Kasumi-1 (cell line): ENCODE measurements around the gene MTHFSD.
"Not testable (repeated sequence)": the region's sequence is repeated elsewhere in the genome, so short reads cannot be mapped to it uniquely, and the experiment has no call there.

Experiments
- DNase-seq, 2 experiments: peaks; one replicate each; lab custom pipeline; 2025; lab: John Stamatoyannopoulos, UW

Gene MTHFSD

DNA sequence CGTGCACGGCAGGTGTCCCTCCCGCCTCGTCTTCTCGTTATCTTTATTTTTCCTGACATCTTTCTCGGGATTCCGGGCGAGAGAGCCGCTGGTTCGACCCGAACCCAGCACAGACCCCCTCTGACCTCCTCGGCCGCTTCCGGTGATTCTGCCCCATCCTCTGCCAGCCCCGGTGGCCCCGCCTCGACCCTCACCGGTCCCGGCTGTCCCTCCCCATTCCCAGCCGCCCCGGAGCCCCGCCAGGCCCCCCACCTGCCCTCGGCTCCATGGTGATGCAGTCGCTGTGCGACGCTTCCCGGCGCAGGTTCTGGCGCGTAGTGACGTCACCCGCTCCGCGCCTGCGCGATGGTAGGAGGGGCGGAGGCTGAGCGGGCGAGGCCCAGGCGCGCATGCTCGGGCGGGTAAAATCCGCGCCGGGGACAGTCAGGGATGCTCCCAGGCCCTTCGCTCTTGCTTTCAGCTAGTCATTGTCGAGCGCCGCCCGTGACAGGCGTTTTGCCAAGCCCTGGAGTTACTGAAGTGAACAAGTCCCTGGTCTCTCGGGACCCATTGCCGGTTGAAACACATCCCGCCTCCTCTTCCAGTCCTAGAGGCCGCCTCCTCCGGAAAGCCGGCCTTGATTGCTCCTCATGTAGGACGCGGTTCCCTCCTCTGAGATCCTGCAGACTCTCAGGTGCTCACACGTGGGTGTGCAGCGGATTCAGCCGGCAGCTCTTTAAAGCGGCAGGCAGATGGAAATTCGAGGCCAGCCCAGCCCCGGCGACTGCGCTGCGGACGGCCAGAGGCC, at the start of gene MTHFSD:
TSS of gene MTHFSD (minus strand) at position 319 of the 787 bp plus-strand sequence. CDS start at position 268, 51 bp downstream.
- DNase-seq = peak; percentile 54 to 81

- no peak for DNase-seq
Measured at GRCh38 chr16:86604436-86605193, 49.6 kb upstream of the MTHFSD start.

- no peak for DNase-seq
Measured at GRCh38 chr16:86602521-86602920, 47.5 kb upstream of the MTHFSD start.

- DNase-seq = no peak
Measured at GRCh38 chr16:86601356-86601755, 46.3 kb upstream of the MTHFSD start.

GRCh38 chr16:86598607-86599565, 43.9 kb upstream of the MTHFSD start:
- no peak for DNase-seq

- no peak for DNase-seq
Measured at GRCh38 chr16:86597880-86598606, 43.0 kb upstream of the MTHFSD start.

GRCh38 chr16:86597126-86597879, 42.3 kb upstream of the MTHFSD start:
- no peak for DNase-seq

- no peak for DNase-seq
Measured at GRCh38 chr16:86595983-86596605, 41.1 kb upstream of the MTHFSD start.

DNA sequence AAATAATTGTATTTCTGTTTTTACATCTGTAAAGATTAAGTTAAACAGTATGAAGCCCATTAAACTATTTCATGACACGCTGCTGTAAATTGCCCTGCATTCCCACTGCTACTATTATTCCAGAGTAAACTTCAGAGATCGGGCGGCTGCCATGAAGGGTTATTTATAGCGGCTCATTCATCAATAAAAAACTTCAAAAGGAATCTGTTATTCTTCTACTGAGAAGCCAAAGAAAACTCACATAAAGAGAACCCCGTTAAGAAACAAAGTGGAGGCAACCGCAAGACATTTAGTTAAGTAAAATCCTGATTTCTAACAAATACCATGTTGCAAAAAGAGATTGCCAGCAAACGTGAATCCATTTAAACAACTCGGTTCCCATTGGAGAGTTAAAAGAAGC, 39.7 kb upstream of the MTHFSD start:
- no peak for DNase-seq

GRCh38 chr16:86593913-86594620, 39.0 kb upstream of the MTHFSD start:
- DNase-seq = no peak

DNA sequence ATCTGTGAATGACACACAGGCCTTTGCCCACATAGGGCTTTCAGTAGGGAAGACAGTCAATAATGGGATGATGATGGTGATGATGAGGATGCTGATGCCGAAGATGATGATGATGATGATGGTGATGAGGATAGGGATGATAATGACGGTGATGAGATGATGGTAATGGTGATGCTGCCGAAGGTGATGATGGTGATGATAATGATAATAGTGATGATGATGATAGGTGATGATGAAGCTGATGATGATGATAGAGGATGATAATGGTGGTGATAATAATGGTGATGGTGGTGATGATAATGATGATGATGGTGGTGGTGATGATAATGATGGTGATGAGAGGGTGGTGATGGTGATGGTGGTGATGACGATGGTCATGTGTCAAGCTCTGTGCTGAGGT, 36.2 kb upstream of the MTHFSD start:
- DNase-seq = no peak

GRCh38 chr16:86590501-86591144, 35.6 kb upstream of the MTHFSD start:
- DNase-seq = no peak

GRCh38 chr16:86587955-86588354, 32.9 kb upstream of the MTHFSD start:
- not testable (repeated sequence) for DNase-seq

GRCh38 chr16:86587487-86587886, 32.5 kb upstream of the MTHFSD start:
- DNase-seq = no peak

- DNase-seq = no peak
Measured at GRCh38 chr16:86585821-86586611, 31.0 kb upstream of the MTHFSD start.

- DNase-seq = no peak
Measured at GRCh38 chr16:86584726-86585721, 30.0 kb upstream of the MTHFSD start.
